ENCODE measurements around the gene SHCBP1L. TPM values are rescaled to one million over a fixed set of nuclear protein-coding genes. Genes with fewer than 3 reads are reported as not detected.

The SHCBP1L gene
- total RNA-seq, 2 donors from 2014 or later: not detected

DNA sequence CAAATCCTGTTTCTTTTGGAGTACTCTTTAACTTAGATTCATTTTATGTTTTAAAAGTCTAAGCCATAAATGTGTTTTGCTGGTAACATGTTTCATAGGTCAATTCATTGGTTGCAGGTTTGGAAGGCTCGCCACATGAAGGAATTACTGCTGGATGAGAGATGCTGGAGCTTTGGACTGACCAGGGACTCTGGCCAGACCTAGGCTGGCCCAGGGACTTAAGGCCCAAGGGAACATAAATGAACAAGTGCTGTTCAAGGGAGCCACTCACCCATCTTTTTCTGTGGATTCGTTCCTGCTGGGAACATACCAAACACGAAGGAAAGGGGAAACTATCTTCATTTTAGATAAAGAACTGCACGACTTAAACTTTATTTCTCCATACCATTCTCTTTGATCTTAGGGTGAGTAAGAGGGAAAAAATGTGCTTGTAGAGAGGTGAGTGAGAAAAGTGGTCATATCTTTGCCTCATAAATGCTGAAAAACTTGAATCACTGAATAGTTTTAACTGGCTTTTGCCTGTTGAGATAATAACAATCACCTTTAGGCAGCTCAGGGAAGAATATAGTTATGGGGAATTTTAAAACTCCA is 15.3 kb upstream of the SHCBP1L start:
- H3K9me3 Mint-ChIP-seq: no peaks in the 10 kb centered on the region

DNA sequence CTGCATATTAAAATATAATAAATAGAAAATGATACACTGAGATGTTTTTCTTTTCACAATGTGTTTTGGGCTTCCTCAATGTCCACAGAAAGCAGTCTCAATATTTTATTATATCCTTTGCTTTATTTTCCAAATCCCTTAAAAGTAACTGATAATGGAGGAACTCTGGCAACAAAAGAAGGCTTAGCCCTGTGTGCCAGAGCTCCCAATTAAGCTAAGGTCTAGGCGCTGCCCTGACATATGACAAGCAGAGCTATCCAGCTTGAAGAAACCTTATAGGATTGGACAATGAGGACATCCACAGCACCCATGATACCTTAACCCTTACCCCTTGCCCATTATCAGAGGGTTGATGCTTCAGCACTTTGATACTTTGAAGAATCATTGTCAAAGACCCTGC is 12.9 kb upstream of the SHCBP1L start:
- Histone ChIP-seq H3K27me3 (ENCODE audit: control insufficient read depth, insufficient read depth, low read length, poor library complexity, severe bottlenecking) (peaks cover 5% of the 10 kb centered on the region), H3K9me3 (ENCODE audit: control insufficient read depth, low read length) (no peaks in the 10 kb centered on the region), H3K9ac (ENCODE audit: extremely low read depth, low read length, poor library complexity, severe bottlenecking) (no peak overlapping the region), H3K36me3 (ENCODE audit: control insufficient read depth, insufficient read depth, low read length) (no peaks in the 10 kb centered on the region), H3K4me3 (ENCODE audit: low read length) (no peak overlapping the region), H3K4me1 (ENCODE audit: control insufficient read depth, insufficient read depth, low read length) (no peaks in the 10 kb centered on the region), H3K27ac (ENCODE audit: low read depth, low read length) (no peak overlapping the region)
- Mint-ChIP-seq H3K4me1 (peaks cover 5% of the 10 kb centered on the region), H3K27ac (no peak overlapping the region), H3K36me3 (ENCODE audit: low read depth) (no peaks in the 10 kb centered on the region), H3K9me3 (no peaks in the 10 kb centered on the region), H3K27me3 (ENCODE audit: insufficient read depth) (peaks cover 4% of the 10 kb centered on the region), H3K4me3 (no peak overlapping the region)
- WGBS, 2 experiments (ENCODE audit: insufficient coverage in 1 of 2, insufficient read length in 1 of 2): 93 to 100% methylated on average over 1 of the region's 1 CpG
- DNase-seq: no peak
- TF ChIP-seq, protein P1, sequence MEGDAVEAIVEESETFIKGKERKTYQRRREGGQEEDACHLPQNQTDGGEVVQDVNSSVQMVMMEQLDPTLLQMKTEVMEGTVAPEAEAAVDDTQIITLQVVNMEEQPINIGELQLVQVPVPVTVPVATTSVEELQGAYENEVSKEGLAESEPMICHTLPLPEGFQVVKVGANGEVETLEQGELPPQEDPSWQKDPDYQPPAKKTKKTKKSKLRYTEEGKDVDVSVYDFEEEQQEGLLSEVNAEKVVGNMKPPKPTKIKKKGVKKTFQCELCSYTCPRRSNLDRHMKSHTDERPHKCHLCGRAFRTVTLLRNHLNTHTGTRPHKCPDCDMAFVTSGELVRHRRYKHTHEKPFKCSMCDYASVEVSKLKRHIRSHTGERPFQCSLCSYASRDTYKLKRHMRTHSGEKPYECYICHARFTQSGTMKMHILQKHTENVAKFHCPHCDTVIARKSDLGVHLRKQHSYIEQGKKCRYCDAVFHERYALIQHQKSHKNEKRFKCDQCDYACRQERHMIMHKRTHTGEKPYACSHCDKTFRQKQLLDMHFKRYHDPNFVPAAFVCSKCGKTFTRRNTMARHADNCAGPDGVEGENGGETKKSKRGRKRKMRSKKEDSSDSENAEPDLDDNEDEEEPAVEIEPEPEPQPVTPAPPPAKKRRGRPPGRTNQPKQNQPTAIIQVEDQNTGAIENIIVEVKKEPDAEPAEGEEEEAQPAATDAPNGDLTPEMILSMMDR (conservative IDR thresholded peaks at IDR 0.05): no peak

More for the DNA sequence above, 15.3 kb upstream of the SHCBP1L start:
- Mint-ChIP-seq H3K27me3 (ENCODE audit: insufficient read depth) (peaks cover 4% of the 10 kb centered on the region), H3K4me1 (peaks cover 11% of the 10 kb centered on the region), H3K27ac (no peak overlapping the region), H3K4me3 (no peak overlapping the region), H3K36me3 (ENCODE audit: low read depth) (no peaks in the 10 kb centered on the region)
- 82 to 100% methylated on average over 1 to 3 of the region's 4 CpGs for WGBS, 2 experiments (ENCODE audit: insufficient coverage in 1 of 2, insufficient read length in 1 of 2)
- DNase-seq: no peak
- no peak overlapping the region for H3K27ac ChIP-seq (ENCODE audit: low read depth, low read length)
- no peak overlapping the region for H3K4me3 ChIP-seq (ENCODE audit: low read length)
- peaks cover 10% of the 10 kb centered on the region for H3K27me3 ChIP-seq (ENCODE audit: control insufficient read depth, insufficient read depth, low read length, poor library complexity, severe bottlenecking)
- no peak overlapping the region for H3K9ac ChIP-seq (ENCODE audit: extremely low read depth, low read length, poor library complexity, severe bottlenecking)
- TF ChIP-seq, protein P1 (conservative IDR thresholded peaks at IDR 0.05): no peak
- H3K4me1 ChIP-seq (ENCODE audit: control insufficient read depth, insufficient read depth, low read length): peaks cover 2% of the 10 kb centered on the region
- no peaks in the 10 kb centered on the region for H3K9me3 ChIP-seq (ENCODE audit: control insufficient read depth, low read length)
- no peaks in the 10 kb centered on the region for H3K36me3 ChIP-seq (ENCODE audit: control insufficient read depth, insufficient read depth, low read length)

DNA sequence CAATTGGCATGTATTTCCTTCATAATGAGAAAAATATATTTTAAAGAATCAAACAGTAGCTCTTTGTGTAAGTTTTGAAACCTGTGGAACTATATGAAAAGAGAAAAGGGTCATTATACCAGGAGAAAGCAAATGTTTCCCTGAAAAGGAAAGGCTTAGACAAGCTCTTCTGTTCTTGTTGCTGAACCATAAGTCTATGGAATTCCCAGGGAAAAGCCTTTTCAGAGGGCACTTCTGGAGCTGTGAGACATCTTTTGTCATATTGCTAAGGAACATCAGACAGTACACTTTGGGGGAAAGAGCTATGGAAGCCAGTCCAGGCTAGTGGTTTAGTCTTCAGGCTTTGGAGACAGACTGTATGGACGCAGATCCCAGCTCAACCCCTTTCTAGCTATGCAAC is 12.1 kb upstream of the SHCBP1L start:
- TF ChIP-seq, protein P1 (conservative IDR thresholded peaks at IDR 0.05): no peak
- Mint-ChIP-seq H3K4me1 (peaks cover 5% of the 10 kb centered on the region), H3K9me3 (no peaks in the 10 kb centered on the region), H3K27me3 (ENCODE audit: insufficient read depth) (peaks cover 4% of the 10 kb centered on the region), H3K4me3 (no peak overlapping the region), H3K36me3 (ENCODE audit: low read depth) (no peaks in the 10 kb centered on the region), H3K27ac (no peak overlapping the region)
- Histone ChIP-seq H3K4me1 (ENCODE audit: control insufficient read depth, insufficient read depth, low read length) (no peaks in the 10 kb centered on the region), H3K27ac (ENCODE audit: low read depth, low read length) (no peak overlapping the region), H3K27me3 (ENCODE audit: control insufficient read depth, insufficient read depth, low read length, poor library complexity, severe bottlenecking) (peaks cover 5% of the 10 kb centered on the region), H3K9ac (ENCODE audit: extremely low read depth, low read length, poor library complexity, severe bottlenecking) (no peak overlapping the region), H3K9me3 (ENCODE audit: control insufficient read depth, low read length) (no peaks in the 10 kb centered on the region), H3K36me3 (ENCODE audit: control insufficient read depth, insufficient read depth, low read length) (no peaks in the 10 kb centered on the region), H3K4me3 (ENCODE audit: low read length) (no peak overlapping the region)
- DNase-seq: no peak
- WGBS, 2 experiments (ENCODE audit: insufficient coverage in 1 of 2, insufficient read length in 1 of 2): 96% methylated on average over 1 of the region's 1 CpG; no CpG with 5 or more reads in 1 of the 2 experiments
